HG03066 (cell line): ENCODE measurements around the gene ZSCAN21.

Source experiments
- ATAC-seq: cut with Tn5 transposase; IDR thresholded peaks from one replicate; pipeline ENCODE4 v1.9.1; 2021; ENCODE audit warnings: low read depth; ENCODE audit not compliant: unreplicated experiment

The ZSCAN21 gene

DNA sequence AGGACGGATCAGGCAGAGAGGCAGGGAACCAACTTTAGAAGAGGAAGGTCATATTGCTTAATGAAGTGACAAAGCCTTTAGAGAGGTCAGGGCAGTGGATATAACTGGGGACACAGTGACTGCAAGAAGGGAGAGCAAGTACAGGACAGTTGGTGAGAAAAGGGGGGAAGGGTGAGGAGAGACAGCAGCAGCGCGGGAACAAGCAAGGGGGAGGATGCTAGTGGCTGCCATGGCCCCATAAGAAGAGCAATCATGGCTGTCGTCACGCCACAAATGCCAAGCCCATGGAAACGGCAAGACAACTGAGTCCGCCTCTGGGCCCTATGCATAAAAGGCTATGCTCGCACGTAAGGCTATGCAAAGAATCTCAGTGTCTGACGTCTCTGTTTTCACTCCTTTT lies 22.9 kb downstream of the ZSCAN21 start:
- ATAC-seq = no peak

DNA sequence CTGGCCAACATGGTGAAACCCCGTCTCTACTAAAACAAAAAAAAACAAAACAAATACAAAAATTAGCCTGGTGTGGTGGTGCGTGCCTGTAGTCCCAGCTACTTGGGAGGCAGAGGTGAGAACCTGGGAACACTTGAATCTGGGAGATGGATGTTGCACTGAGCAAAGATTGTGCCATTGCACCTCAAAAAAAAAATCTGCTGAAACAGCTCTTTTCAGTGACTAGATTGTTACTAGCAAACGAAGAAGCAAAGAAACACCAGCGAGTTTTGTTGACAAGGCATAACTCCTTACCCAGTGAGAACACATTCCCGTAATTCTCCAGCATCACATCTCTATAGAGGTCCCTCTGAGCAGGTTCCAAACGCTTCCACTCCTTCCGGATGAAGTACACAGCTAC lies 25.3 kb downstream of the ZSCAN21 start:
- no peak for ATAC-seq

DNA sequence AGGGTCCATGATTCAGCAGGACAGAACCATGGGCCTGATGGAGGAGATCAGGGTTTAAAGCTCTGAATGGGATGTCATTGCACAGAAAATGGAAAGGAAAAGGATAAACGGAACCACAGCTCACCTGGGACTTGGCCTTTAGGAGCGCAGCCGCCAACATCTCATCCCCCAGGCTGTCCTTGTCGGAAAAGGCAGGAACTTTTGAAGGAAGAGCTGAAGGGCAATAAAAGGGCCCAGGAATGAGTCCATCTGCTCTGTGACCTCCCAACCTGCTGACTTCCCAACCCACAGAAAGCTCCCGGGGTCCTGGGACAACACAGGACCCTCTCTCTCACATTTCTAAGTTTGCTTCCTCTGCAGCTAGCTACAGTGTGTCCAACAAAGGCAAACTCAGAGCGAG lies 25.8 kb downstream of the ZSCAN21 start:
- ATAC-seq = no peak

DNA sequence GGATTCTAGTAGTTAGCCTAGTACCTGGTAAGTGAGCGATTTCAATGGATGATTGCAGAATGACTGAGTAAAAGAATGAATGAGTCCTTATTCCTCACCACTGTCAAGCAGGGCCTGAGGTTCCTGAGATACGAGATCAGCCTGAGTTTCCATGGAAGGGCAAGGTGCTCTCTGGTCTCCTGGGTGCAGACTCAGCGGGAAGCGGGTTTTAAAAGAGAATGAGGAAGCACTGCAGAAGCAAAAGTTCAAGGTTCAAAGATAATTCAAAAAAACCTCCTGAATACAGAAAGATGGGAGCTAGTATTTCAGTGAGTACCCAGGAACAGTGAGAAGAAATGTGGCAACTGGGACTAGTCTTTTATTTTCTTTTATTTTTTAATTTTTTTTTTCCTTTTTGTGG lies 27.6 kb downstream of the ZSCAN21 start:
- no peak for ATAC-seq

DNA sequence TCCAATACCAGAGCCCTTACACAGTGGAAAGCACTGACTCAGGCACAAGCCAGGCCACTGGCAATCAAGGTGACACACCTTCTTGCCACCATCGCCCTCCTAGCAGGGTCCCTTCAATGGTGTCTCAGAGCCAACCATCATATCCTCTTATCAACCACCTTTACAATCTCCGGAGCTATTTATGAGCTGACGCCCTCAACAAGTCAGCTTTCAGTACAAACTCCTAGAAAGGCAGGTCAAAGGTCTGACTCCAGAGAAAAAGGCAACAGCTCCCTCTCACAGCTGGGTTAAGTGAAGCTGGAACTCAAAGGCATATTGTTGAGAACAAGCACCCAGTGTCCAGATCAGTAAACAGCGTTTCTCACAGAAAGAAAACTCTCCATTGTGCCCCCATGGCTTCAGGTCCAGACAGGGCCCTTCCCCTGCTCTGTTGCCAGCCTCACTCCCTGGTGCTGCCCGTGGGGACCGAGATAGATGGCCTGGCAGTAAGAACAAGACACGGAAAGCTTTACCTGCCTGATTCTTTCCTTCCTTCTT lies 29.5 kb downstream of the ZSCAN21 start:
- no peak for ATAC-seq

DNA sequence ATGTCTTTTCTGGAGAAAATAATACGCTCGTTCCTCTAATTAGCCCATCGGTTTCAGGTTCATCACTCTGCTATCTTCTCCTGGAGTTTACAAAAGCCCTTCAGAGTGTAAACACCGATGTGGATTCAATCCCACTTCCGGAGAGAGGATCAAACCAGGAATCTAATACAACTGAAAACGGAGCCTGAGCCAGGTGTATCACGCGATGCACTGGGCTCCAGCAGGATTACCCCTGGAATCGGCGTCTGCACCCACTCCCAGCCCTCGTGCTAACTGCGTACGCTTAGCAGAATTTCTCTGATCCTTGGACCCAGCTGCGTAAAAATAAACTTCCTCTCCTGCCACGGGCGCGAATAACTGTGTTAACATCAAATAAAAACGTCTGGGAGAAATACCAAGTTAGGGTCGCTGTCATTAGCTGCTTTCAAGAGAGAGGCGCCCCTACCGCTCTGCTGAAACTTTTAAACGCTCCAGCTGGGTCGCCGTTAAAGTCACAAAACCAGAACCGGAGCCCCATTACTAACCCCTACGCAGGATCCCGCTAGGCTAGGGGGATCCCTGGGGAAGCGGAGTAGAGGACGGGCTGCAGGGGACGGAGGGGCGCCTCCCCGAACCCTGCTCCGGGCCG lies 31.4 kb downstream of the ZSCAN21 start:
- no peak for ATAC-seq

DNA sequence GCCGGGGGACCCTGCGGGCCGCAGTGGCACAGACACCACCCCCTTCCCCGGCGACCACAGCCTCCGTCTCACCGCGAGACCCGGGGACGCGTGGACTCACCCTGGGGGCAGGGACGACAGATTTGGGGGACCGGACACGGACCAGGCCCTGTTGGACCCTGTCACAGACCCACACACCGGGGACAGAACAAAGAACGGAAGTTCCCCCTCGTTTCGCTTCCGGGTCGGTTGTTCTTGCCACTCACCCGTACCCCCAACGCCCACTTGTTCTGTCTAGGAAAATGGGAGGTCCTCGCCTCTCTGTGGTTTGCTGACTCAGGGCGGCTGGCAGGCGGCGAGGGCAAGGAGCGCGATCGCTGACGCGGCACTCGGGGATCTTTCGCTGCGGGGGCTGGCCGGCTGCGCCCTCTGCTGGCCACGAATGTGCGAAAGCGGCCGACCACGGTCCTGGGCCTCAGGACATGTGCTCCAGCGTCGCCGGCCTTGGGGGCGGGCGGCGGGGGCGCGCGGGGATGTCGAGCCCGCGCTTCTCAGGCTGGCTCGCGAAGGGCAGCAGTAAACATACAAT lies 32.0 kb downstream of the ZSCAN21 start, which contains the start of gene ZNF3:
TSS of gene ZNF3 (minus strand) at position 189 of the 568 bp plus-strand sequence. CDS start 4,366 bp downstream, outside the sequence.
- peak; percentile 83 for ATAC-seq

DNA sequence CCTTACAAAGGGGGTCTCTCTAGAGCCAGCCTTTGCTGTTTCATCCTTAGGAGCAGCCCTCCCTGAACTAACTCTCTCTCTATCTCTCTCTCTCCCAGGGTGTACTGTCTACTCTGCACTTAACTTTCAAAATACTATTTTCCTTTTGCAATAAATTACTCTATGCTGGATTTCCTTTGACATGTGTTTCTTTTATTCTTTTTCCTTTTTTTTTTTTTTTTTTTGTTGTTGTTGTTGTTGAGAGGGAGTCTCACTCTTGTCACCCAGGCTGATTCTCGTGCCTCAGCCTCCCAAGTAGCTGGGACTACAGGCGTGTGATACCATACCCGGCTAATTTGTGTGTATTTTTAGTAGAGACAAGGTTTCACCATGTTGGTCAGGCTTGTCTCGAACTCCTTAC lies 33.4 kb downstream of the ZSCAN21 start:
- no peak for ATAC-seq

DNA sequence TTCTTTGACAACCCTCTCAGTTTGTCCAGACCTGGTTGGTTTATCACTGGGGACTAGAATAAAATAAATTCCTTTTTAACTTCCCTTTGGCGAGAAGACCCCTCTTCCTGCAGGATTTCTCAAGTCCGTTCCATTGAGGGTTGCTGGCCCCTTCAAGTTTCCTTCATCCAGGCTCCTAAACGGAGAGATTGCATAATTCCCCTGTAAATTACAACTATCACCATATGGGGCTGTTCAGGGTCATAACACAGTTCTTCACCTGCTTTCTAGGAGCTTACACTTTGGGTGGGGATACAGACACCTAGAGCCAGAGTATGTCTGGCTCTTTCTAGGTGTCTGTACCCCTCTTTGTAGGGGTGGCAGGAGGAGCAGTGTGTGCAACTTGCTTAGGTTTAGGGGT lies 35.9 kb downstream of the ZSCAN21 start:
- ATAC-seq = no peak

DNA sequence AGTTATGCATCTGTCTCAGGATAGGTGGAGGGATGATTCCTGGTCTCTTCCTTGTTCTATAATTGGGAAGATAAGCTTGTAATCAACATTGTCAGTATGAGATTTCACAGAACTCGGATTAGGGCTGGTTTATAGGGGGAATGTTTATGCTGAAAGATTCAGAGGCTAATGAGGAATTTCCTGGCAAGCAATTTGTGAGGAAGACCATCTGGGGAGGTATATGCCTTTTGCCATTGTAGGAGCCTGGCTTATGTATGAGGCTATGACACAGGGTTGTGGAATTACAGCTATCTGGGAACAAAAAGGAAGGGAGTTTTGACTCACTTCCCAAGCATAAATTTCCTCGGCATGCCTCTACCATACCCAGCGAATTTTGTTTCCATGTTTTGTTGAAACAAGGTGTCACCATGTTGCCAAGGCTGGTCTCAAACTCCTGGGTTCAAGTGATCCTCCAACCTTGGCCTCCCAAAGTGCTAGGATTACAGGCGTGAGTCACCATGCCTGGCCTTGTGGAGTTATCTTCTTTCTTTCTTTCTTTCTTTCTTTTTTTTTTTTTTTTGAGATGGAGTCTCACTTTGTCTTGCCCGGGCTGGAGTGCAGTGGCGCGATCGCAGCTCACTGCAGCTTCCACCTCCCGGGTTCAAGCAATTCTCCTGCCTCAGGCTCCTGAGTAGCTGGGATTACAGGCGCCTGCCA lies 37.6 kb downstream of the ZSCAN21 start:
- no peak for ATAC-seq

DNA sequence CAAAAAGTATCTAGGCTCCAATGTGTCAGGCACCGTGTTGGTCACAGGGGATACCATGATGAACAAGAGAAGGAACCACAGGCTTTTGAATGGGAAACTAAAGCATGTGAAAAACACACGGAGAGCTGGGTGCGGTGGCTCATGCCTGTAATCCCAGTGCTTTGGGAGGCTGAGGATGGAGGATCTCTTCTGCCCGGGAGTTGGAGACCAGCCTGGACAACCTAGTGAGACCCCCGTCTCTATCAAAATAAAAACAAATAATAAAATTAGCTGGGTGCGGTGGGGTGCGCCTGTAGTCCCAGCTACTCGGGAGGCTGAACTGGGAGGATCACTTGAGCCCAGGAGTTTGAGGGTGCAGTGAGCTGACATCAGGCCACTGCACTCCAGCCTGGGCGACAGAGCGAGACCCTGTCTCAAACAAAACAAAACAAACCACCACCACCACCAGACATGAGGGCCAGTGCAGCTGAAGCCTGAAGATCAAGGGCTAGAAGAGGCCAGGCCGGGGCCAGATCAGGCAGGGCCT lies 38.6 kb downstream of the ZSCAN21 start:
- no peak for ATAC-seq

DNA sequence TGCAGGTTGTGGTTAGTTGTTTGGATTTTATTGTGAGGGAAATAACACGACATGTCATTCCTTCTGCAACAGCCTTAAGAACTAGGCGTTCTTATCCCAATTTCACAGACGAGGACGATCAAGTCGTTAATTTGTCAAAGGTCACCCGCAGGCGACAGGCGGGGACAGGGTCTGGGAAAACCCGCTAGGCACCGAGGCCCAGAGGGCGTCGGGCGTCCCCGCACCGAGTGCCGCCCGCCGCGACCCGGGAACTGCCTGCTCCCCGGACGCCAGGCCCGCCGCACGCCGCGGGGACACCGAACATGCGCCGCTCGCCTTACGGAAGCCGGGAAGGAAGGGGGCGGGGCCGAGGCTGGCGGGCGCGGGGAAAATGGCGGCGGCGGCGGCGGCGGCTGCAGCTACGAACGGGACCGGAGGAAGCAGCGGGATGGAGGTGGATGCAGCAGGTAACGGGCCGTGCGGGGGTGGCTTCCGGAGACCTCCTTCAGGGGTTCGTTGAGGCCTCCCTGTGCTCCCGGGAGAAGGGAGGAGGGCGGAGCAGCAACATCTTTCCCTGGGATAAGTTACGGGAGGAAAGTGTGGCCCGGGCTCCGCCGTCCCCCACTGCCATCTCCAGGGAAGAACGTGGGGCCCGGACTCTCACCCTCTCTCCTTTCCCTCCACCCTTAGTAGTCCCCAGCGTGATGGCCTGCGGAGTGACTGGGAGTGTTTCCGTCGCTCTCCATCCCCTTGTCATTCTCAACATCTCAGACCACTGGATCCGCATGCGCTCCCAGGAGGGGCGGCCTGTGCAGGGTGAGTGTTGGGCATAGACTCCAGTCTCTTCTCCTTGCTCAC lies 39.3 kb downstream of the ZSCAN21 start, which contains the start of gene COPS6:
TSS of gene COPS6 (plus strand) at position 349 of the 837 bp plus-strand sequence. CDS start at position 371, 22 bp downstream.
- ATAC-seq = peak; percentile 68

DNA sequence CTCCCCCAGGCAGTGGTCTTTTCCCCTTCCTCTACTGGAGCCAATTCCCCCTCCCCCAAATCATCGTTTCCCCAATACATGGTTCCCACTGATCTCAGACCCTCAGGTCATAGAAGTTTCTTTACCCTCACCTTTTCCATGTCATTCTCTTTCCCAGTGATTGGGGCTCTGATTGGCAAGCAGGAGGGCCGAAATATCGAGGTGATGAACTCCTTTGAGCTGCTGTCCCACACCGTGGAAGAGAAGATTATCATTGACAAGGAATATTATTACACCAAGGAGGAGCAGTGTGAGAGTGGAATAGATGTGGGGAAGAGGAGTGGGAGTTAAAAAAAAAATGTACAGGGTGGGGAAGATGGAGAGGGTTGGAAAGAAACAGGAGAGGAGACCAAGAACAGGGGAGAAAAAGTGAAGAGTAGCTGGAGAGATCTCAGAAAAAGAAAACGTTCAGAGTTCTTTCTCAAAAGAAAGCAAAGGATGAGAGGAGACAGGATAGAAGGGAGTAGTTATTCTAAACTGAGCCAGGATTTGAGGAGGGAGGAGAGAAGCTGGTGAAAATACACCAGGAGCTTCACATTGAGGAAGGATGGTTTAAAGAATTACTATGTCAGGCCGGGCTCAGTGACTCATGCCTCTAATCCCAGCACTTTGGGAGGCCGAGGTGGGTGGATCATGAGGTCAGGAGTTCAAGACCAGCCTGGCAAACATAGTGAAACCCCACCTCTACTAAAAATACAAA lies 40.1 kb downstream of the ZSCAN21 start:
- ATAC-seq = no peak

DNA sequence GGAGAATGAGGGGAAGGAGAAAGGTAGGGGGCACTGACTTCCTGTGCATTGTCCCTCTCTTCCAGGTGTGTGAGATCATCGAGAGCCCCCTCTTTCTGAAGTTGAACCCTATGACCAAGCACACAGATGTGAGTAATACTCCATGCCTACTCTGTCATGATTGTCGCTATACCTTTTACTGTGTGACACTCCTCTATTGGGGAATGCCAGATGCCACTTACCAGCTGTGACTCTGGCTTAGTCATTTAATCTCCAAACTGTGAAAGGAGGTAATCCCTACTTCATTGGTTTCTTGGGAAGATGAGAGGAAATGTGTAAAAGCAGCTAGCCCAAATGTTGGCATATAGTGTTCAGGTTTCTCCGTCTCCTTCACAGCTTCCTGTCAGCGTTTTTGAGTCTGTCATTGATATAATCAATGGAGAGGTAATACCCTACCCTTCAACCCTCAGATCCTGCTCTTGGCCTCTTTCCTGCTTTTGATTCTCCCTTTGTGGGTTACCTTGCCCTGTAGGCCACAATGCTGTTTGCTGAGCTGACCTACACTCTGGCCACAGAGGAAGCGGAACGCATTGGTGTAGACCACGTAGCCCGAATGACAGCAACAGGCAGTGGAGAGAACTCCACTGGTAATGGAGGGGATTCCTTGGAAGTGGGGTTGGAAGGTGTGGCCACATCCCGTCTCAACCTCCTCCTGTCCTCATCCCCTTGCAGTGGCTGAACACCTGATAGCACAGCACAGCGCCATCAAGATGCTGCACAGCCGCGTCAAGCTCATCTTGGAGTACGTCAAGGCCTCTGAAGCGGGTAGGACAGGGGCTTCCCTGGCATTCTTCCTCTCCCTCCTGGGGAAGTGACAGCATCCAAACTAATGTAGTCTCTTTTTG lies 41.2 kb downstream of the ZSCAN21 start:
- no peak for ATAC-seq

DNA sequence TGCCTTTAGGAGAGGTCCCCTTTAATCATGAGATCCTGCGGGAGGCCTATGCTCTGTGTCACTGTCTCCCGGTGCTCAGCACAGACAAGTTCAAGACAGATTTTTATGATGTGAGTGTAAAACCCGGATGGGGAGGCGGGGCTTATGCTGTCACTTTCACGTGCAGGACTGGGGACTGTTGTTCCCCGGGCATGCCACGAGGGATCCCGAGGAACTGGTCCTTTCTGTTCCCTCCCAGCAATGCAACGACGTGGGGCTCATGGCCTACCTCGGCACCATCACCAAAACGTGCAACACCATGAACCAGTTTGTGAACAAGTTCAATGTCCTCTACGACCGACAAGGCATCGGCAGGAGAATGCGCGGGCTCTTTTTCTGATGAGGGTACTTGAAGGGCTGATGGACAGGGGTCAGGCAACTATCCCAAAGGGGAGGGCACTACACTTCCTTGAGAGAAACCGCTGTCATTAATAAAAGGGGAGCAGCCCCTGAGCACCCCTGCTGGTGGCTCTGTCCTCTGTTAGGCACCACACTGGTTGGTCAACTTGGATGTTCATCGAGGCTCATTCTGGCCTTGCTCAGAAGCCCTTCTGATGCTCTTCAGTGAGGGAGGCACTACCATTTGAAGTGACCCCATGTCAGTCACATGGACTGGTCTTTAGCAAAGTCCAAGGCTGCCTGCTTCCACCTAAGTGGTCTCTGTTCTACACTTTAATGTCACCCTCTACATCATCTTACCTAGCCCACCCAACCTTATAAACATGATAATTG lies 42.0 kb downstream of the ZSCAN21 start:
- no peak for ATAC-seq

DNA sequence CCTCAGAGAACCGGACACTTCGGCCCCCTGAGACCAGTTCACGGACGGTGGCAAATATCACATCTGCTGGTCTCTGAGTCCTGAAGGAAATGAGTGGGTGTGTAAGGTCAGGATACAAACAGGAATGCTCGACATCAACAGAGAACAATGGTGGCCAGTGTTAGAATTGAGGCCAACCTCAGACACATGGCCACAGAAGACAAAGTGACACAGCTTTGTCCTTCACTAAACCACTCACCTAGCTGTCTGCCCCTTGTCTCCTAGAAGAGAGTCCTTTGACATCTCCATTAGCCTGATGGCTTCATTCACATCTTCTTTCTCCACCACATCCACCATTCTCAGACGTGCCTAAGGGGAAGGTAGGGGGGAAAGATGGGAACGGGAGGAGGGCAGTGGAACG lies 43.5 kb downstream of the ZSCAN21 start:
- ATAC-seq = no peak

DNA sequence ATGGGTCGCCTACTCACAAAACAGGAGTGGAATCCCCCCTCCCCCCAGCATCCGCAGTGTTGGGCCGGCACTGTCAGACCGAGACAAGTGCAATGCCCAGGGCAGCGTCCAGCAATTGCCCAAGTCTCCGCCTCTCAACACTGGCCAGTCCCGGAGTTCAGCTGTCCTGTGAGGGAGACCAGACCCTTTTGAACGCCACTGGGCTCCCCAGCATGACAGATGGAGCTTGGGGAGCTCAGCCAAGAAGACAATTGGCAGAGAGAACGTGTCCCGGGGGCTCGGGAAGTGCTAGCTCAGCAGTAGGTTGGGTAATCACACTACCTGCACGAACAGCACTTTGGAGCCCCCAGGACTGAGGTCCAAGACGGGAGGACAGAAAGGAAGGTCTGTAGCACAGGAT lies 43.9 kb downstream of the ZSCAN21 start:
- no peak for ATAC-seq

DNA sequence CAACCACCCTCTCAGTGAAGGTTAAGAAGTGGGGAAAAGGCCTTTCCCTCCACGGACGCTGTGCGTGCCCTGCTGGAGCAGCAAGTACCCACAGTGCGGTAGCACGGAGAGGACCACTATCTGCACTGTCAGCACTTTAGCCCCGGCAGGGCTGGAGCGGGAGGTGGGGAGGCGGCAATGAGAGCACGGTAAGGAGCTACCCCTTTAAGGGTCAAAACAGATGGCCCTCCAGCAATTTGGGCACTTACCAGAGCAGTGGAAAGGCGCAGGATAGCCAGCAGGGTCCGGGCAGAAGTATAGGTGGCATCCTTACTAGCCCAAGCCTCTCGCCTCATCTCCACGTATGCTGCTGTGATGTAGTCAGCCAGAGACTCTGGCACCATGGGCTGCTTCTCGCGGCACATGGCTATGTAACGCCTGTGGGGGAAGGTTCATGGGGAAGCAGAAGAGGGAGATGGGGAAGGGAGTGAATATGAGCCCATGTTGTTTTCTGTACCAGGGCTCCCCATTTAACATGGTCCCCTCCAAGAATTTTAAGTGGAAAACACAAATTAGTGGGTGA lies 44.4 kb downstream of the ZSCAN21 start:
- no peak for ATAC-seq
